GM12875 (cell line): Measurements from ENCODE around the gene DENND1A.

Experiments used
- H3K4me3 ChIP-seq: one replicate; pipeline ENCODE4 v1.5.1; 2011; ENCODE audit warnings: low read depth, low read length, control low read depth
- TF ChIP-seq, protein P1 (sequence below): IDR thresholded peaks from 2 replicates; pipeline ENCODE4 v1.5.1; 2011; ENCODE audit warnings: low read depth, mild to moderate bottlenecking, control low read depth, inconsistent platforms, low read length, moderate library complexity, borderline replicate concordance; ENCODE audit not compliant: insufficient read depth

DENND1A gene

DNA sequence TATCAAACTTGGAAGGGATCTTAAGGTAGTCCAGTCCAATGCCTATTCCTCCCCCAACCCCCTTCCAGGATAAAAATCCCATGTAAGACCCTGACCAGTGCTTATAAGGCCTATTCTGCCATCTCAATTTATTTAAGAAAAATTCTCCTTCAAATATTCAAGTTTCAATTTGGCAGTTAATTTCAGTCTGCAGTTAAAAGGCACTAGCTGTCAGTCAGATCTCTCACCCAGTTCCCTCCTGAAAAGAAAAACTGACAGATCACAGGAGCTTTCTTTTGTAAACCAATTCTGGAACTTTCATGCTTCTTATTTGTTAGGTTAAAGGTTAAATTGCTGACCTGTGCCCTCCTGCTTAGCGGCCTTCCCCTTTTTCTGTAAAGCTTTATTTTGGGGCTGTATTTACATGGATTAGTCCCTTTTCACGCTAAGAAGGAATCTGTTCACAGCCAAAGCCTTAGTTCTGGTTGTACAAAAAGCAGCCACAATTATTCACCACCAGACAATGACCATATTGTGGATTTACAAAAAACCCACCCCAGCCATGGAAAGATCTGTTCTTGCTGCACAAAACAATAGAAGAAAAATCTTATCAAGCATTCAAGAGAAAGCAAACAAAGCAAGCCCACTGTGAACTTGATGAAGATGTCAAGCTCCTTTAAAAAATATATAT, 68.7 kb downstream of the DENND1A start:
- TF ChIP-seq, protein P1, sequence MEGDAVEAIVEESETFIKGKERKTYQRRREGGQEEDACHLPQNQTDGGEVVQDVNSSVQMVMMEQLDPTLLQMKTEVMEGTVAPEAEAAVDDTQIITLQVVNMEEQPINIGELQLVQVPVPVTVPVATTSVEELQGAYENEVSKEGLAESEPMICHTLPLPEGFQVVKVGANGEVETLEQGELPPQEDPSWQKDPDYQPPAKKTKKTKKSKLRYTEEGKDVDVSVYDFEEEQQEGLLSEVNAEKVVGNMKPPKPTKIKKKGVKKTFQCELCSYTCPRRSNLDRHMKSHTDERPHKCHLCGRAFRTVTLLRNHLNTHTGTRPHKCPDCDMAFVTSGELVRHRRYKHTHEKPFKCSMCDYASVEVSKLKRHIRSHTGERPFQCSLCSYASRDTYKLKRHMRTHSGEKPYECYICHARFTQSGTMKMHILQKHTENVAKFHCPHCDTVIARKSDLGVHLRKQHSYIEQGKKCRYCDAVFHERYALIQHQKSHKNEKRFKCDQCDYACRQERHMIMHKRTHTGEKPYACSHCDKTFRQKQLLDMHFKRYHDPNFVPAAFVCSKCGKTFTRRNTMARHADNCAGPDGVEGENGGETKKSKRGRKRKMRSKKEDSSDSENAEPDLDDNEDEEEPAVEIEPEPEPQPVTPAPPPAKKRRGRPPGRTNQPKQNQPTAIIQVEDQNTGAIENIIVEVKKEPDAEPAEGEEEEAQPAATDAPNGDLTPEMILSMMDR: no peak
- no peak overlapping the region for H3K4me3 ChIP-seq

DNA sequence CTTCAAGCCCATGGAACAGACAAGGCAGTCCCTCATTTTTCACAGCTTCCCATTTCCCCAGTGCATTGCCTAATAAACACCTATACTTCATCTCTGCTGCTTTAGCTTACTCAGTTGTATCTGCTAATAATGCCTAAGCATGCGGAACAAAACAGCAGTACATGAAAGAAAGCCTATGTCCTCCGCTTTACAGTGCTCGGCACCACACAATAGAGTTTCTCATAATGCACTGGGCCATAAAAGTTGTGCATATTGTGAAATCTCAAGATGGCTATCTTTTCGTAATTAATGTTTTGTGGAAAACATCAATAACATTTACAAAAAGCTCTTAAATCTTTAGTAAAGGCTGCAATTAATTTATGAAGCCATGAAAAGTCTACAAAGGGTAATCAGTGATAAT, 69.3 kb downstream of the DENND1A start:
- TF ChIP-seq, protein P1: no peak
- H3K4me3 ChIP-seq: no peak overlapping the region

DNA sequence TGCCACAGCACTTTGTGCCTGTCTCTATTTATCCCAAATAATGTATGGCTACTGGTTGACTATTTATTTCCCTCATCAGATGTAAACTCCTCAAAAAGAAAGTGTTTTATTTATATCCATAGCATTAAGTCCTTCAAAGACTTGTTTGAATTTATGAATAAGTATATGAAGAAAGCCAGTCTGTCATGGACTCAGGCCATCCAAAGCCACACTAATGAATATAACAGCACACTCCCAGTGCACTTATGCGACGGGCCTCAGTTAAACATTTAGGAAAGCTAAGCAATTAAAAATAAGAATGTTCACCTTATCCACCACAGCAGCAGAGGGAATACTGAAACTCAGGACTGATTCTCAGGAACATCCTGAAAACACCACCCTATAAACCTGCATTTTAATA, 77.5 kb downstream of the DENND1A start:
- TF ChIP-seq, protein P1: no peak
- no peak overlapping the region for H3K4me3 ChIP-seq

DNA sequence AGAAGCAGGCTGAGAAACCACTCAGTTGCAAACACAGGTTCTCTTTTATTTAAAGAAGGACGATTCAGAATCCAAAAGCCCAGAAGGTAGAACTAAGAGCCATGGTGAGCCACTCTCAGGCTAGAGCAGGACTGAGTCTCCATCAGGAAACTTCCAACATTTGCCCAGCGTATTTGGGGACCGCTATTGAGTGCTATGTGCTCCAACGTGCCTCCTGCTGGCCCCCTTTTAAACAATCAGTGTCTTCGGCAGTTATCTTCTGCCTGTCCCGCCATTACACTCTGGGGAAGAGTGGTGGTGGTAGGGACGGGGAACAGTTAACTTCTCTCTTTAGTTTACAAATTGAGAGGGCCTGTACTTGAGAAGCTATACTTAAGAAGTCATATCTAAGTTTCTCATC, 78.1 kb downstream of the DENND1A start:
- TF ChIP-seq, protein P1: no peak
- no peak overlapping the region for H3K4me3 ChIP-seq

DNA sequence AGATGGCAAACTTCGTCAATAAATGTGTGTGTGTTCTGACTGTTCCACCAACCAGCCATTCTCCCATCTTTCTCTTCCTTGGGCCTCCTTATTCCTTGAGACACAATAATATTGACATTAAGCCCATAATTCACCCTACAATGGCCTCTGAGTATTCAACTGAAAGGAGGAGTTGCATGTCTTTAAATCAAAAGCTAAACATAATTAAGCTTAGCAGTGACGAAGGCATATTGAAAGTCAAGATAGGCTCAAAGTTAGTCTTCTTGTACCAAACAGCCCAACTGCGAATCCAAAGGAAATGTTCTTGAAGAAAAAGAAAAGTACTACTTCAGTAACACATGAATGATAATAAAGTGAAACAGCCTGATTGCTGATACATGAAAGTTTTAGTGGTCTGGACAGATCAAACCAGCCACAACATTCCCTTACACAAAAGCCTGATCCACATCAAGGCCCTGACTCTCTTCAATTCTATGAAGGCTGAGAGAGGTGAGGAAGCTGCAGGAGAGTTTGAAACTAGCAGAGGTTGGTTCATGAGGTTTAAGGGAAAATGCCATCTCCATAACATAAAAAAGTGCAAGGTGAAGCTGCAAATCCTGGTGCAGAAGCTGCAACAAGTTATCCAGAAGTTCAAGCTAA, 81.4 kb downstream of the DENND1A start:
- H3K4me3 ChIP-seq: no peak overlapping the region
- TF ChIP-seq, protein P1: no peak

DNA sequence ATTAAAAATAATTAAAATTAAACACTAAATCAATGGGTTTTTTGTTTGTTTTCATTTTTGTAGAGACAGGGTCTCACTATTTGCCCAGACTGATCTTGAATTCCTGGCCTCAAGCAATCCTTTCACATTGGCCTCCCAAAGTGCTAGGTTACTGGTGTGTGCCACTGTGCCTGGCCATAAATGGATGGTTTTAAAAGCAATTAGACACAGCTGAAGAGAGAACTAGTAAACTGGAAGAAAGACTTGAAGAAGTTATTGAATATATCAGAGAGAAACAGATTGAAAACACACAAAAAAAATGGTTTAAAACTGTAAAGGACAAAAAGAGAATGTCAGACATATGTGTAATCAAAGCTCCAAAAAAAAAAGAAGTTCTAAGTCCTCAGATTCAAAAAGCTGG, 83.0 kb downstream of the DENND1A start:
- no peak overlapping the region for H3K4me3 ChIP-seq
- TF ChIP-seq, protein P1: no peak

DNA sequence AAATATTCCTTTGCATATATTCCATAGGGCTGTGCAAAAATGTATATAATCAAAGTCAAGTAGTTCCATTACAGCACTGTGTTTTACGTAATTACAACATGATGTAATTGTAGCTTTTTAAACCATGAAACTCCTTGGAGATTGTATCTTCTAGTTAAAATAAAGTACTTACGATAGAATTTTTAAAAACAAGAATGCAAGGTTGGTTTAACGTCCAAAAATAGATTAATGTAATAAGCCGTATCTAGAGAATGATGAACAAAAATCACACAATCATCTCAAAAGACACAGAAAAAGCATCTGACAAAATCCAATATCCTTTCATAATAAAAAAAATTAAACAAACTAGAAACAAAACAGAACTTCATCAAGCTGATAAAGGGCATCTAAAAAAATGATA, 86.2 kb downstream of the DENND1A start:
- TF ChIP-seq, protein P1: no peak
- H3K4me3 ChIP-seq: no peak overlapping the region
